WTC11 (cell line): ENCODE measurements around the gene DLX6. TPM values are rescaled to one million over a fixed set of nuclear protein-coding genes. Genes with fewer than 3 reads are reported as not detected.

Experiments
- ATAC-seq: fragments of 200-7000 bp; cut with Tn5 transposase; 2 replicates; pipeline ENCODE4 v1.10.0; 2021; ENCODE audit warnings: mild to moderate bottlenecking, moderate library complexity
- CTCF ChIA-PET: fragments of 300-600 bp; sonication (Branson Sonifier 250); formaldehyde crosslinking; loops from one replicate; lab custom pipeline; 2021; ENCODE audit warnings: antibody characterized with exemption; lab: Charles Lee
- POLR2A ChIA-PET: fragments of 350-600 bp; sonication (Branson Sonifier 250); formaldehyde crosslinking; loops from one replicate; lab custom pipeline; 2021; ENCODE audit warnings: antibody characterized with exemption; lab: Charles Lee
- DNase-seq: peaks from one replicate; pipeline ENCODE4 v3.0.0; 2021; ENCODE audit warnings: low spot score
- H3K27ac Mint-ChIP-seq: 2 replicates; pipeline ENCODE4 v1.8.0; 2021; ENCODE audit warnings: mixed read lengths
- H3K27me3 Mint-ChIP-seq: 2 replicates; pipeline ENCODE4 v1.8.0; 2021; ENCODE audit warnings: low read depth, mild to moderate bottlenecking, moderate library complexity, mixed read lengths
- H3K36me3 Mint-ChIP-seq: 2 replicates; pipeline ENCODE4 v1.8.0; 2021; ENCODE audit warnings: mixed read lengths
- H3K4me1 Mint-ChIP-seq: 2 replicates; pipeline ENCODE4 v1.8.0; 2022; ENCODE audit warnings: mixed read lengths
- H3K4me3 Mint-ChIP-seq: 2 replicates; pipeline ENCODE4 v1.8.0; 2021; ENCODE audit warnings: mild to moderate bottlenecking, moderate library complexity, mixed read lengths
- H3K9me3 Mint-ChIP-seq: 2 replicates; pipeline ENCODE4 v1.8.0; 2021; ENCODE audit warnings: mixed read lengths
- CREB1 ChIP-seq: sonication (generic); formaldehyde crosslinking; IDR thresholded peaks from 2 replicates; pipeline ENCODE4 v1.8.0; 2023; ENCODE audit warnings: mild to moderate bottlenecking, missing genetic modification reagents
- CTCF ChIP-seq: fragments of 200-600 bp; IDR thresholded peaks from 2 replicates; pipeline ENCODE4 v1.8.0; 2022; ENCODE audit warnings: antibody characterized with exemption
- E2F4 ChIP-seq: sonication (generic); formaldehyde crosslinking; IDR thresholded peaks from 2 replicates; pipeline ENCODE4 v1.8.1; 2022; ENCODE audit warnings: low read depth, mild to moderate bottlenecking, moderate library complexity, missing genetic modification reagents, borderline replicate concordance
- ESRRA ChIP-seq: sonication (generic); formaldehyde crosslinking; IDR thresholded peaks from 2 replicates; pipeline ENCODE4 v1.8.1; 2022; ENCODE audit warnings: mild to moderate bottlenecking, missing genetic modification reagents, borderline replicate concordance
- FOXJ3 ChIP-seq: sonication (generic); formaldehyde crosslinking; IDR thresholded peaks from 2 replicates; pipeline ENCODE4 v1.9.0; 2021; ENCODE audit warnings: missing genetic modification reagents, mild to moderate bottlenecking, borderline replicate concordance
- GABPB1 ChIP-seq: sonication (generic); formaldehyde crosslinking; IDR thresholded peaks from 2 replicates; pipeline ENCODE4 v1.8.1; 2023; ENCODE audit warnings: mild to moderate bottlenecking, missing genetic modification reagents
- GRHL2 ChIP-seq: fragments of 250-450 bp; sonication (Bioruptor Pico); IDR thresholded peaks from 2 replicates; pipeline ENCODE4 v1.8.0; 2022; ENCODE audit warnings: mild to moderate bottlenecking, moderate library complexity; ENCODE audit not compliant: insufficient replicate concordance, severe bottlenecking
- GTF2I ChIP-seq: fragments of 250-450 bp; sonication (Bioruptor Pico); conservative IDR thresholded peaks from 2 replicates; pipeline ENCODE4 v1.4.0; 2021; ENCODE audit warnings: mild to moderate bottlenecking
- NFATC4 ChIP-seq: fragments of 250-450 bp; sonication (Bioruptor Pico); IDR thresholded peaks from 2 replicates; pipeline ENCODE4 v1.9.0; 2021; ENCODE audit warnings: mild to moderate bottlenecking
- NR3C1 ChIP-seq: sonication (generic); formaldehyde crosslinking; conservative IDR thresholded peaks from 2 replicates; pipeline ENCODE4 v1.8.1; 2023; ENCODE audit warnings: low read depth, mild to moderate bottlenecking, missing genetic modification reagents
- PRRX2 ChIP-seq: fragments of 250-450 bp; sonication (Bioruptor Pico); IDR thresholded peaks from 2 replicates; pipeline ENCODE4 v1.8.0; 2021; ENCODE audit warnings: mild to moderate bottlenecking
- TEAD1 ChIP-seq: sonication (generic); formaldehyde crosslinking; IDR thresholded peaks from 2 replicates; pipeline ENCODE4 v1.8.0; 2022; ENCODE audit warnings: mild to moderate bottlenecking, missing genetic modification reagents
- TEAD4 ChIP-seq: sonication (generic); formaldehyde crosslinking; IDR thresholded peaks from 2 replicates; pipeline ENCODE4 v1.8.0; 2022; ENCODE audit warnings: mild to moderate bottlenecking, missing genetic modification reagents
- ZMAT4 ChIP-seq: fragments of 250-450 bp; sonication (Bioruptor Pico); IDR thresholded peaks from 2 replicates; pipeline ENCODE4 v1.9.0; 2021; ENCODE audit warnings: mild to moderate bottlenecking
- ZNF317 ChIP-seq: sonication (generic); formaldehyde crosslinking; IDR thresholded peaks from 2 replicates; pipeline ENCODE4 v1.8.1; 2023; ENCODE audit warnings: low read depth, mild to moderate bottlenecking, moderate library complexity, missing genetic modification reagents, borderline replicate concordance
- total RNA-seq: library from RNA; stranded (reverse); gene quantifications from 3 replicates; pipeline ENCODE4 v1.2.3, GENCODE V29; 2021
- TF ChIP-seq, protein P1 (sequence below): fragments of 250-450 bp; sonication (Bioruptor Pico); IDR thresholded peaks from 2 replicates; pipeline ENCODE4 v1.9.0; 2021; ENCODE audit warnings: mild to moderate bottlenecking, borderline replicate concordance
- TF ChIP-seq, protein P2 (sequence below): fragments of 250-450 bp; sonication (Bioruptor Pico); IDR thresholded peaks from 2 replicates; pipeline ENCODE4 v2.1.2; 2022; ENCODE audit warnings: mild to moderate bottlenecking, moderate library complexity
- TF ChIP-seq, protein P3 (sequence below): sonication (generic); formaldehyde crosslinking; IDR thresholded peaks from 2 replicates; pipeline ENCODE4 v1.8.0; 2022; ENCODE audit warnings: missing genetic modification reagents
- TF ChIP-seq, protein P4 (sequence below): sonication (generic); formaldehyde crosslinking; IDR thresholded peaks from 2 replicates; pipeline ENCODE4 v1.8.0; 2022; ENCODE audit warnings: mild to moderate bottlenecking, missing genetic modification reagents

Gene DLX6
- total RNA-seq, 1 experiment from 2014 or later: 0.09 TPM

DNA sequence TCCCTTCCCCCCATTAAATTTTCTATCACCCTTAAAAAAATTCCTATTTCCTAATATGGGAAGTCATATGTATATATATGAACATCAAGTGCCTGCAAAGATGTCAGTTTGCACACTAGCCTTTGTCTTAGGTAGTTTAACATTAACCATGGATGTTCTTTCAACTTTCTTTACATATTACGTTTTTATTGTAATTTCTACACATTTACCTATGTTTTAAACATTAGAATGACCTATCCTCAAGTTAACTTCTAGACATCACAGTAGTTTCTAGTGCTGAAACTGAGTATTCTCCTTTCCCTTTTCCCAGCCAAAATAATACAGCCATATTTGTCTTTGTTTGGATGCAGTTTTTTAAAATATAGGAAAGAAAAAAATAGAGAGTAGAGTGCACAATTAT is 5.8 kb downstream of the DLX6 start (continued):
- TF ChIP-seq, protein P1, sequence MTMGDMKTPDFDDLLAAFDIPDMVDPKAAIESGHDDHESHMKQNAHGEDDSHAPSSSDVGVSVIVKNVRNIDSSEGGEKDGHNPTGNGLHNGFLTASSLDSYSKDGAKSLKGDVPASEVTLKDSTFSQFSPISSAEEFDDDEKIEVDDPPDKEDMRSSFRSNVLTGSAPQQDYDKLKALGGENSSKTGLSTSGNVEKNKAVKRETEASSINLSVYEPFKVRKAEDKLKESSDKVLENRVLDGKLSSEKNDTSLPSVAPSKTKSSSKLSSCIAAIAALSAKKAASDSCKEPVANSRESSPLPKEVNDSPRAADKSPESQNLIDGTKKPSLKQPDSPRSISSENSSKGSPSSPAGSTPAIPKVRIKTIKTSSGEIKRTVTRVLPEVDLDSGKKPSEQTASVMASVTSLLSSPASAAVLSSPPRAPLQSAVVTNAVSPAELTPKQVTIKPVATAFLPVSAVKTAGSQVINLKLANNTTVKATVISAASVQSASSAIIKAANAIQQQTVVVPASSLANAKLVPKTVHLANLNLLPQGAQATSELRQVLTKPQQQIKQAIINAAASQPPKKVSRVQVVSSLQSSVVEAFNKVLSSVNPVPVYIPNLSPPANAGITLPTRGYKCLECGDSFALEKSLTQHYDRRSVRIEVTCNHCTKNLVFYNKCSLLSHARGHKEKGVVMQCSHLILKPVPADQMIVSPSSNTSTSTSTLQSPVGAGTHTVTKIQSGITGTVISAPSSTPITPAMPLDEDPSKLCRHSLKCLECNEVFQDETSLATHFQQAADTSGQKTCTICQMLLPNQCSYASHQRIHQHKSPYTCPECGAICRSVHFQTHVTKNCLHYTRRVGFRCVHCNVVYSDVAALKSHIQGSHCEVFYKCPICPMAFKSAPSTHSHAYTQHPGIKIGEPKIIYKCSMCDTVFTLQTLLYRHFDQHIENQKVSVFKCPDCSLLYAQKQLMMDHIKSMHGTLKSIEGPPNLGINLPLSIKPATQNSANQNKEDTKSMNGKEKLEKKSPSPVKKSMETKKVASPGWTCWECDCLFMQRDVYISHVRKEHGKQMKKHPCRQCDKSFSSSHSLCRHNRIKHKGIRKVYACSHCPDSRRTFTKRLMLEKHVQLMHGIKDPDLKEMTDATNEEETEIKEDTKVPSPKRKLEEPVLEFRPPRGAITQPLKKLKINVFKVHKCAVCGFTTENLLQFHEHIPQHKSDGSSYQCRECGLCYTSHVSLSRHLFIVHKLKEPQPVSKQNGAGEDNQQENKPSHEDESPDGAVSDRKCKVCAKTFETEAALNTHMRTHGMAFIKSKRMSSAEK (CRISPR knock-in tag): no peak
- TF ChIP-seq, protein P2, sequence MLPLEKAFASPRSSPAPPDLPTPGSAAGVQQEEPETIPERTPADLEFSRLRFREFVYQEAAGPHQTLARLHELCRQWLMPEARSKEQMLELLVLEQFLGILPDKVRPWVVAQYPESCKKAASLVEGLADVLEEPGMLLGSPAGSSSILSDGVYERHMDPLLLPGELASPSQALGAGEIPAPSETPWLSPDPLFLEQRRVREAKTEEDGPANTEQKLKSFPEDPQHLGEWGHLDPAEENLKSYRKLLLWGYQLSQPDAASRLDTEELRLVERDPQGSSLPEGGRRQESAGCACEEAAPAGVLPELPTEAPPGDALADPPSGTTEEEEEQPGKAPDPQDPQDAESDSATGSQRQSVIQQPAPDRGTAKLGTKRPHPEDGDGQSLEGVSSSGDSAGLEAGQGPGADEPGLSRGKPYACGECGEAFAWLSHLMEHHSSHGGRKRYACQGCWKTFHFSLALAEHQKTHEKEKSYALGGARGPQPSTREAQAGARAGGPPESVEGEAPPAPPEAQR (CRISPR knock-in tag): no peak
- TF ChIP-seq PRRX2 (CRISPR knock-in tag): no peak

DNA sequence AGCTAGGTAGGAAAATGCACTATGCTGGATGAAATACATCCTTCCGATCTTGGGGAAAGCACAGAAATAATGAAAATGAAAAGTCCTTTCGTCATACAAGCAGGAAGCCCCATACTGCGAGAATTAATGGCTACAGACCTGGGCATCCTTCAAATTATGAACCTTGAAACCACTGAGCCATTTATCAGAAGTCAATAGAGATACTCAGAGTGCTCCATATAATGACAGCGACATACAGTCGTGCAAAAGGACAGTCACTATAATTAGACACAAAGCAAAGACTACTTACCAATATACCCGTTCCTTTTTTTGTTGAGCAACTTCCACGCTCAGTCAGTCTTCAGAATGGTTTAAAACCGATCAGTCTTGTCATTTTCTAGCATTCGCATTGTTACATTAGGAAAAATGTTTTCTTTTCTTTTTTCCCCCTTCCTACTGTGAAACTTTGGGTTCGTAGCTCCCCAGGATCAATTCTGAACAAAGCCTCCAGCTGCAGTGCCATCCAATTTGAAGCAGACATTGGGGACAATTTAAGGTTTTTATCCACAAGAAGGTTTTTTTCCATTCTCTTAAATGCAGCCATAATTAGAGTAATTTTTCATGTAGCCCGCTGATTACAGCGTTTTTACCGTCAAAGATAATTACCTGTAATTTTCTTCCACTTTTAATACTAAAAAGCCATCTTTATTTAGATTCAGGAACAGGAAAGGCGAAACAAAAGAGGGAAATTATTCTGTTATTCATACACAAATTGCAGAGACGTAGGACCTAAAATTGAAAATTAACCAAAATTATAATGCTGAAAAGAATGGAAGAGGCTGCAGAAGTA is 6.4 kb downstream of the DLX6 start:
- no peak for DNase-seq
- Mint-ChIP-seq H3K27me3 (peaks cover 100% of the 10 kb centered on the region), H3K9me3 (no peaks in the 10 kb centered on the region)
- TF ChIP-seq ZMAT4: no peak
- no peak for TF ChIP-seq ZNF317 (CRISPR knock-in tag)
- no peak for TF ChIP-seq GRHL2 (CRISPR knock-in tag)
- no peak for TF ChIP-seq GABPB1 (CRISPR knock-in tag)
- no peak for TF ChIP-seq ESRRA (CRISPR knock-in tag)
- TF ChIP-seq TEAD1: no peak
- TF ChIP-seq FOXJ3 (CRISPR knock-in tag): no peak
- no peak for TF ChIP-seq CREB1
- TF ChIP-seq CTCF: no peak
- TF ChIP-seq GTF2I (CRISPR knock-in tag): no peak
- no peak for TF ChIP-seq E2F4
- no peak for TF ChIP-seq NFATC4 (CRISPR knock-in tag)
- TF ChIP-seq, protein P3, sequence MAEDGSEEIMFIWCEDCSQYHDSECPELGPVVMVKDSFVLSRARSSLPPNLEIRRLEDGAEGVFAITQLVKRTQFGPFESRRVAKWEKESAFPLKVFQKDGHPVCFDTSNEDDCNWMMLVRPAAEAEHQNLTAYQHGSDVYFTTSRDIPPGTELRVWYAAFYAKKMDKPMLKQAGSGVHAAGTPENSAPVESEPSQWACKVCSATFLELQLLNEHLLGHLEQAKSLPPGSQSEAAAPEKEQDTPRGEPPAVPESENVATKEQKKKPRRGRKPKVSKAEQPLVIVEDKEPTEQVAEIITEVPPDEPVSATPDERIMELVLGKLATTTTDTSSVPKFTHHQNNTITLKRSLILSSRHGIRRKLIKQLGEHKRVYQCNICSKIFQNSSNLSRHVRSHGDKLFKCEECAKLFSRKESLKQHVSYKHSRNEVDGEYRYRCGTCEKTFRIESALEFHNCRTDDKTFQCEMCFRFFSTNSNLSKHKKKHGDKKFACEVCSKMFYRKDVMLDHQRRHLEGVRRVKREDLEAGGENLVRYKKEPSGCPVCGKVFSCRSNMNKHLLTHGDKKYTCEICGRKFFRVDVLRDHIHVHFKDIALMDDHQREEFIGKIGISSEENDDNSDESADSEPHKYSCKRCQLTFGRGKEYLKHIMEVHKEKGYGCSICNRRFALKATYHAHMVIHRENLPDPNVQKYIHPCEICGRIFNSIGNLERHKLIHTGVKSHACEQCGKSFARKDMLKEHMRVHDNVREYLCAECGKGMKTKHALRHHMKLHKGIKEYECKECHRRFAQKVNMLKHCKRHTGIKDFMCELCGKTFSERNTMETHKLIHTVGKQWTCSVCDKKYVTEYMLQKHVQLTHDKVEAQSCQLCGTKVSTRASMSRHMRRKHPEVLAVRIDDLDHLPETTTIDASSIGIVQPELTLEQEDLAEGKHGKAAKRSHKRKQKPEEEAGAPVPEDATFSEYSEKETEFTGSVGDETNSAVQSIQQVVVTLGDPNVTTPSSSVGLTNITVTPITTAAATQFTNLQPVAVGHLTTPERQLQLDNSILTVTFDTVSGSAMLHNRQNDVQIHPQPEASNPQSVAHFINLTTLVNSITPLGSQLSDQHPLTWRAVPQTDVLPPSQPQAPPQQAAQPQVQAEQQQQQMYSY (CRISPR knock-in tag): no peak
- TF ChIP-seq, protein P4, sequence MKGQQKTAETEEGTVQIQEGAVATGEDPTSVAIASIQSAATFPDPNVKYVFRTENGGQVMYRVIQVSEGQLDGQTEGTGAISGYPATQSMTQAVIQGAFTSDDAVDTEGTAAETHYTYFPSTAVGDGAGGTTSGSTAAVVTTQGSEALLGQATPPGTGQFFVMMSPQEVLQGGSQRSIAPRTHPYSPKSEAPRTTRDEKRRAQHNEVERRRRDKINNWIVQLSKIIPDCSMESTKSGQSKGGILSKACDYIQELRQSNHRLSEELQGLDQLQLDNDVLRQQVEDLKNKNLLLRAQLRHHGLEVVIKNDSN (CRISPR knock-in tag): no peak
- TF ChIP-seq NR3C1 (CRISPR knock-in tag): no peak
- TF ChIP-seq TEAD4 (CRISPR knock-in tag): no peak
- TF ChIP-seq, all 79 proteins: peak for 0
- ChIA-PET POLR2A (no interaction called here), CTCF (interaction anchor here (1.3 to 1.9 kb wide), 2 partner anchors 10 to 16 kb away, joined by 7 to 8 read pairs; no protein-coding TSS in a partner anchor)
- no peak for ATAC-seq
- H3K4me1 Mint-ChIP-seq: peaks cover 43% of the 10 kb centered on the region
- peaks cover 3% of the 10 kb centered on the region; the same call in 1 of the 2 replicates for H3K36me3 Mint-ChIP-seq
- no peak overlapping the region for H3K4me3 Mint-ChIP-seq
- no peak overlapping the region for H3K27ac Mint-ChIP-seq
